Osteocyte (in vitro differentiated cells): Measurements from ENCODE around the gene ABHD17A. TPM values are rescaled to one million over a fixed set of nuclear protein-coding genes. Genes with fewer than 3 reads are reported as not detected.

Source experiments
- DNase-seq: peaks from one replicate; pipeline ENCODE4 v3.0.0; 2021; ENCODE audit warnings: mixed read lengths; ENCODE audit not compliant: unreplicated experiment; ENCODE audit errors: extremely low spot score
- H3K27ac Mint-ChIP-seq: one replicate; pipeline ENCODE4 v1.8.0; 2021; ENCODE audit warnings: mild to moderate bottlenecking, mixed read lengths; ENCODE audit not compliant: unreplicated experiment
- H3K27me3 Mint-ChIP-seq: one replicate; pipeline ENCODE4 v1.8.0; 2021; ENCODE audit warnings: mixed read lengths; ENCODE audit not compliant: unreplicated experiment
- H3K36me3 Mint-ChIP-seq: one replicate; pipeline ENCODE4 v1.8.0; 2021; ENCODE audit warnings: mixed read lengths; ENCODE audit not compliant: unreplicated experiment
- H3K4me1 Mint-ChIP-seq: one replicate; pipeline ENCODE4 v1.8.0; 2021; ENCODE audit warnings: mixed read lengths; ENCODE audit not compliant: unreplicated experiment
- H3K4me3 Mint-ChIP-seq: one replicate; pipeline ENCODE4 v1.8.0; 2021; ENCODE audit warnings: mild to moderate bottlenecking, moderate library complexity, mixed read lengths; ENCODE audit not compliant: unreplicated experiment
- H3K9me3 Mint-ChIP-seq: one replicate; pipeline ENCODE4 v1.8.0; 2021; ENCODE audit warnings: mixed read lengths; ENCODE audit not compliant: unreplicated experiment
- total RNA-seq: library from RNA; stranded (reverse); gene quantifications from 2 replicates; pipeline ENCODE4 v1.2.1, GENCODE V29; 2021
- TF ChIP-seq, protein P1 (sequence below): fragments of 200-600 bp; sonication (generic); IDR thresholded peaks from 2 replicates; pipeline ENCODE4 v1.5.0; 2021; ENCODE audit warnings: antibody characterized with exemption, mild to moderate bottlenecking, moderate library complexity

ABHD17A gene
- total RNA-seq, 1 donor from 2014 or later, result 63.4 TPM

DNA sequence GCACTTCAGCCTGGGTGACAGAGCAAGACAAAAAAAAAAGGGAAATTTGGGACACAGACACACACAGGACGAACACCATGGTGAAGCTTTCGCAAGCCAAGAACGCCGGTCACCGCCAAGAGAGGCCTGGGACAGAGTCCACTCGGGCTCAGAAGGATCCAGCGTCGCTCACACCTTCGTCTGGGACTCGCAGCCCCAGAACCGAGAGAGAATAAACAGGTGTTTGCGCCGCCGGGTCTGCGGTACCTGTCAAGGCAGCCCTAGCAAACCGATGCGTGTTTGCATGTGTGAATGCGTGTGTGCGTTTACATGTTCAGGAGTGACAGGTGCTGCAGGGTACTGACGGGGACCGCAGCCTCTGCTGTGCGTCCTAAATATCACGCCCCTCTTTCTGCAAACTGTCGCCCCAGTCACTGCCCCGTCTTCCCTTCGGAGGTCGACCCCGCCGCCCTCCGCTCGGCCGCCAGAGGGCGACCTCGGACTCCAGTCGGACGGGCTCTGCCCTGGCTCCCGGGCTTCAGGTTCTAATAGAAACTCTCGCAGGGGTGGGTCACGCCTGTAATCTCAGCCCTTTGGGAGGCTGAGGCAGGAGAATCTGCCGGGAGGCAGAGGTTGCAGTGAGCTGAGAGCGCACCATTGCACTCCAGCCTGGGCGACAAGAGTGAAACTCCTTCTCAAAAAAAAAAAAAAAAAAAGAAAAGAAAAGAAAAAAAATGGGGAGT lies 43.9 kb upstream of the ABHD17A start:
- no peak overlapping the region for H3K27ac Mint-ChIP-seq
- H3K4me3 Mint-ChIP-seq, result peak overlapping the region; percentile 77
- peak; percentile 92 for DNase-seq
- peaks cover 8% of the 10 kb centered on the region for H3K4me1 Mint-ChIP-seq
- H3K9me3 Mint-ChIP-seq, result no peaks in the 10 kb centered on the region
- peaks cover 4% of the 10 kb centered on the region for H3K36me3 Mint-ChIP-seq
- H3K27me3 Mint-ChIP-seq, result no peaks in the 10 kb centered on the region
- TF ChIP-seq, protein P1, sequence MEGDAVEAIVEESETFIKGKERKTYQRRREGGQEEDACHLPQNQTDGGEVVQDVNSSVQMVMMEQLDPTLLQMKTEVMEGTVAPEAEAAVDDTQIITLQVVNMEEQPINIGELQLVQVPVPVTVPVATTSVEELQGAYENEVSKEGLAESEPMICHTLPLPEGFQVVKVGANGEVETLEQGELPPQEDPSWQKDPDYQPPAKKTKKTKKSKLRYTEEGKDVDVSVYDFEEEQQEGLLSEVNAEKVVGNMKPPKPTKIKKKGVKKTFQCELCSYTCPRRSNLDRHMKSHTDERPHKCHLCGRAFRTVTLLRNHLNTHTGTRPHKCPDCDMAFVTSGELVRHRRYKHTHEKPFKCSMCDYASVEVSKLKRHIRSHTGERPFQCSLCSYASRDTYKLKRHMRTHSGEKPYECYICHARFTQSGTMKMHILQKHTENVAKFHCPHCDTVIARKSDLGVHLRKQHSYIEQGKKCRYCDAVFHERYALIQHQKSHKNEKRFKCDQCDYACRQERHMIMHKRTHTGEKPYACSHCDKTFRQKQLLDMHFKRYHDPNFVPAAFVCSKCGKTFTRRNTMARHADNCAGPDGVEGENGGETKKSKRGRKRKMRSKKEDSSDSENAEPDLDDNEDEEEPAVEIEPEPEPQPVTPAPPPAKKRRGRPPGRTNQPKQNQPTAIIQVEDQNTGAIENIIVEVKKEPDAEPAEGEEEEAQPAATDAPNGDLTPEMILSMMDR, result peak; percentile 87

DNA sequence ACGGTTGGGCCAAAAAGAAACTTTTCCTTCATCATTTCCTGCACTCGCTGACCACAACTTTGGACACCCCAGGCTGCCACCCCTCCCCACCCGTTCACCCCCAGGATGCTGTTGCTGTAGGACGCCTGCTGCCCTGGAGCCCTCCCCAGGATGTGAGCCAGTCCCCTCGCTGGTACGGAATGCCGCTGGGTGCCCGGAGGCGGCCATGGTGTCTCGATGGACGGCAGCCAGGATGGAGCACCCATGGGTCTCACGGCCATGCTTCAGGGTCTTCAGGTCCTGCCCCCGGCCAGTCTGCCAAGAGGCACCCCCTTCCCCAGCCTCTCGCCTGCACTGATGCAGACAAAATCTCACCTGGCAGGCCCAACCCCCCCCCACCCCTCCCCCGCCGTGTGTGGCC lies 40.2 kb upstream of the ABHD17A start:
- Mint-ChIP-seq H3K27ac (no peak overlapping the region), H3K27me3 (no peaks in the 10 kb centered on the region), H3K4me3 (no peak overlapping the region), H3K4me1 (peaks cover 8% of the 10 kb centered on the region), H3K9me3 (no peaks in the 10 kb centered on the region), H3K36me3 (peaks cover 17% of the 10 kb centered on the region)
- TF ChIP-seq, protein P1, result no peak
- no peak for DNase-seq

GRCh38 chr19:1924320-1924961 lies 39.1 kb upstream of the ABHD17A start:
- Mint-ChIP-seq H3K27ac (no peak overlapping the region), H3K36me3 (peaks cover 19% of the 10 kb centered on the region), H3K4me3 (no peak overlapping the region), H3K9me3 (no peaks in the 10 kb centered on the region), H3K4me1 (peaks cover 2% of the 10 kb centered on the region), H3K27me3 (no peaks in the 10 kb centered on the region)
- DNase-seq, result no peak
- TF ChIP-seq, protein P1, result no peak

DNA sequence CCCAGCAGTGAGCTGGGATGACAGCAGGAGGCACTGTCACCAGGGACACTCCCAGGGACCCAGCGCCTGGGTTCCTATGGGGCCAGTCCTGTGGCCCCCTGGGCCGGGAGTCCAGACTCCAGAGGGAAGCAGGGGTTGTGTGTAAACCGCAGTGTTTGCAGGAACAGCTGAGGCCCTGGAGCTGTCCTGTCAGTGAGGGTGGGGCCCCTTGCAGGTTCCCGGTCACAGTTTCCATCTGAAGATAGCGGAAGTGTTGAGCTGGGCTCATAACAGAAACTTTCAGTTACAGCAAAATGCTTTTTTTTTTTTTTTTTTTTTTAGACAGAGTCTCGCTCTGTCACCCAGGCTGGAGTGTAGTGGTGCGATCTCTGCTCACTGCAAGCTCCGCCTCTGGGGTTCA lies 38.0 kb upstream of the ABHD17A start:
- TF ChIP-seq, protein P1, result no peak
- H3K9me3 Mint-ChIP-seq, result no peaks in the 10 kb centered on the region
- H3K4me3 Mint-ChIP-seq, result no peak overlapping the region
- DNase-seq, result no peak
- no peaks in the 10 kb centered on the region for H3K4me1 Mint-ChIP-seq
- no peaks in the 10 kb centered on the region for H3K27me3 Mint-ChIP-seq
- no peak overlapping the region for H3K27ac Mint-ChIP-seq
- peaks cover 19% of the 10 kb centered on the region for H3K36me3 Mint-ChIP-seq

- Mint-ChIP-seq H3K36me3 (peaks cover 23% of the 10 kb centered on the region), H3K27ac (no peak overlapping the region), H3K9me3 (no peaks in the 10 kb centered on the region), H3K4me1 (no peaks in the 10 kb centered on the region), H3K4me3 (no peak overlapping the region), H3K27me3 (no peaks in the 10 kb centered on the region)
- DNase-seq, result no peak
- TF ChIP-seq, protein P1, result no peak
Observed at GRCh38 chr19:1922803-1923202, 37.5 kb upstream of the ABHD17A start.
